AG10803 (cell line): ENCODE results near the gene LENG9.
A peak's percentile ranks its signal among the peaks of the same experiment; 100 is the strongest.
"Not testable (repeated sequence)": the region's sequence is repeated elsewhere in the genome, so short reads cannot be mapped to it uniquely, and the experiment has no call there.

Source experiments
- DNase-seq: peaks from one replicate; pipeline ENCODE4 v3.0.0; 2010; ENCODE audit warnings: low read depth
- H3K4me3 ChIP-seq: 2 replicates; pipeline ENCODE4 v1.5.1; 2011; ENCODE audit warnings: mild to moderate bottlenecking, low read length, control low read depth
- TF ChIP-seq, protein P1 (sequence below): conservative IDR thresholded peaks from 2 replicates; pipeline ENCODE4 v1.5.1; 2011; ENCODE audit warnings: mild to moderate bottlenecking, low read length, control low read depth, inconsistent platforms

Gene LENG9

DNA sequence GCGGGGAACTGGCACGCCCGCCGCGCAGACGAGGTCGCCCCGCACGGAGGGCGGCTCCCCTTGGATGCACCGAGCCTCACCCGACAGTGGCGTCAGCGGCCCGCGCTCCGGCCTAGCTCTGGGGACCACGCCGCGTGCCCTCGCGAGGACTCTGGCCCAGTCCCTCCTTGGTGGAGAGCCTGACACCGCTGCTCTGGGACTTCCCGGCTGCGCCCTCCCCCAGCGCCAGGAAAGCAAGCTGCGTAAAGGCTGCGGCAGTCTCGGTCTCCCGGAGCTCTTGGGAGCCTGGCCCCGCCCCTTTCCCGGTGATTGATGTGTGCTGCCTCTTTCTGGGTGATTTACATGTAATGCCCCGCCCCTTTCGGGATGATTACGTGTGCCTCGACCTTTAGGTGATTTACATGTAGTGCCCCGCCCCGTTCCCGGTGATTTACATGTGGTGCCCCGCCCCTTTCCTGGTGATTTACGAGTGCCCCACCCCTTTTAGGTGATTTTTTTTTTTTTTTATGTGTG is at the start of gene LENG9:
LENG9 (minus strand) TSS at position 248 of the 513 bp plus-strand sequence. CDS start 252 bp downstream, outside the sequence.
- TF ChIP-seq, protein P1, sequence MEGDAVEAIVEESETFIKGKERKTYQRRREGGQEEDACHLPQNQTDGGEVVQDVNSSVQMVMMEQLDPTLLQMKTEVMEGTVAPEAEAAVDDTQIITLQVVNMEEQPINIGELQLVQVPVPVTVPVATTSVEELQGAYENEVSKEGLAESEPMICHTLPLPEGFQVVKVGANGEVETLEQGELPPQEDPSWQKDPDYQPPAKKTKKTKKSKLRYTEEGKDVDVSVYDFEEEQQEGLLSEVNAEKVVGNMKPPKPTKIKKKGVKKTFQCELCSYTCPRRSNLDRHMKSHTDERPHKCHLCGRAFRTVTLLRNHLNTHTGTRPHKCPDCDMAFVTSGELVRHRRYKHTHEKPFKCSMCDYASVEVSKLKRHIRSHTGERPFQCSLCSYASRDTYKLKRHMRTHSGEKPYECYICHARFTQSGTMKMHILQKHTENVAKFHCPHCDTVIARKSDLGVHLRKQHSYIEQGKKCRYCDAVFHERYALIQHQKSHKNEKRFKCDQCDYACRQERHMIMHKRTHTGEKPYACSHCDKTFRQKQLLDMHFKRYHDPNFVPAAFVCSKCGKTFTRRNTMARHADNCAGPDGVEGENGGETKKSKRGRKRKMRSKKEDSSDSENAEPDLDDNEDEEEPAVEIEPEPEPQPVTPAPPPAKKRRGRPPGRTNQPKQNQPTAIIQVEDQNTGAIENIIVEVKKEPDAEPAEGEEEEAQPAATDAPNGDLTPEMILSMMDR, result no peak
- peak within 1 kb of the TSS; percentile 65 for H3K4me3 ChIP-seq
- DNase-seq, result peak; percentile 97

DNA sequence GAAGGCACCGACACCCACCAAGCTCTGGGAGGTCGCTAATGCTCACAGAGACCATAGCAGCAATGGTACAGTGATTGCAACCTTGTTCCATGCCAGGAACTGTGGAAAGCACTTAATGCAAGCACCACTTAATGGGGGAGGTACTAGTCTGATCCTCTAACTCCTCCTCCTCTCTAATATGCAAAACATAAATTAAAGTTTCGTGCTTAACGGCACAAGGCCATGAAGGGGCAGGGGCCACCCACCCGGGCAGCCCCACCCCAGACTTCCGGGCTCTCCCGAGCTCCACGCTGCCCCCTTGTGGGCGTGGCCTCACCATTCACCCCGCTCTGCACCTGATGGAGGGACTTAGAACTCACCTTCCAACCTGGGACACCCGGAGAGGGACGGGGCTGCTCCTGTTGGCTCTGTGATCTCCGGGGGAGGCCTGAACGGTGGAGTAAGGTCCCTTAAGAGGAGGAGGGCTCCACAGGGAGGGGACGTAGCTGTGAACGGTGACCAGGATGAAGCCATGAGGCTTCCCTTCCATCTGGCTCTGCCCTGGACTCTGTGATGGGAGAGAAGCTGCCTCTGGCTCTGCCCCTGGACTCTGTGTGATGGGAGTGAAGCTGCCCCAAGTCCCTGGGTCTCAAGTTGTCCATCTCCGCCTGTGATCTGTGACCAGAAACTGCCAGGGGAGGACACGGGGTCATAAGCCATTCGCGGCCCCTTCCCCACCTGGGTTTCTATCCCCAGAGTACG is 45.8 kb upstream of the LENG9 start:
- not testable (repeated sequence) for H3K4me3 ChIP-seq, DNase-seq

DNA sequence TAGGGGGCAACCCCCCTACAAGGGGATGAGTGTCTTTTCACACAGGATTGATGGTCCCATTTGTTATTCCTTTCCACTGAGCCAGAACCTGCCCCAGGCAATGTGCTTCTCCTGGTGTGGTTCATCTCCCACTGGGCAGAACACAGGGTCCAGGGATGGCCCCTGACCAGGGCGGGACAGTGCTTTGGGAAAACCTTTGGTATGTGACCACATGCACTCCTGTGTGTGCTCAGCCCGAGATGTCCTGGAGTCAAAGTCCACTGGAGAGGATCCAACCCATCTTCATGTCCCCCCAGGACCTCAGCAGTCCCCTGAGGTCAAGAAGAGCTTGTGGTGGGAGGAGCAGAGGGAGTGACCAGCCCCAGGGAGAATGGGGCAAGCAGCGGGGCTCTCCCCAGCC is 44.9 kb upstream of the LENG9 start:
- not testable (repeated sequence) for DNase-seq, H3K4me3 ChIP-seq

DNA sequence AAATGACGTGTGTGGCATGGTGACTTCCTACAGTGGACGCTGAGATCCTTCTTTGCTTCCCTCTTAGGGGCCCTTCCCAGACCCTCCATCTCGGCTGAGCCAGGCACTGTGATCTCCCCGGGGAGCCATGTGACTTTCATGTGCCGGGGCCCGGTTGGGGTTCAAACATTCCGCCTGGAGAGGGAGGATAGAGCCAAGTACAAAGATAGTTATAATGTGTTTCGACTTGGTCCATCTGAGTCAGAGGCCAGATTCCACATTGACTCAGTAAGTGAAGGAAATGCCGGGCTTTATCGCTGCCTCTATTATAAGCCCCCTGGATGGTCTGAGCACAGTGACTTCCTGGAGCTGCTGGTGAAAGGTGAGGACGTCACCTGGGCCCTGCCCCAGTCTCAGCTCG is 44.2 kb upstream of the LENG9 start:
- TF ChIP-seq, protein P1, result no peak
- no peak overlapping the region for H3K4me3 ChIP-seq
- DNase-seq, result no peak

DNA sequence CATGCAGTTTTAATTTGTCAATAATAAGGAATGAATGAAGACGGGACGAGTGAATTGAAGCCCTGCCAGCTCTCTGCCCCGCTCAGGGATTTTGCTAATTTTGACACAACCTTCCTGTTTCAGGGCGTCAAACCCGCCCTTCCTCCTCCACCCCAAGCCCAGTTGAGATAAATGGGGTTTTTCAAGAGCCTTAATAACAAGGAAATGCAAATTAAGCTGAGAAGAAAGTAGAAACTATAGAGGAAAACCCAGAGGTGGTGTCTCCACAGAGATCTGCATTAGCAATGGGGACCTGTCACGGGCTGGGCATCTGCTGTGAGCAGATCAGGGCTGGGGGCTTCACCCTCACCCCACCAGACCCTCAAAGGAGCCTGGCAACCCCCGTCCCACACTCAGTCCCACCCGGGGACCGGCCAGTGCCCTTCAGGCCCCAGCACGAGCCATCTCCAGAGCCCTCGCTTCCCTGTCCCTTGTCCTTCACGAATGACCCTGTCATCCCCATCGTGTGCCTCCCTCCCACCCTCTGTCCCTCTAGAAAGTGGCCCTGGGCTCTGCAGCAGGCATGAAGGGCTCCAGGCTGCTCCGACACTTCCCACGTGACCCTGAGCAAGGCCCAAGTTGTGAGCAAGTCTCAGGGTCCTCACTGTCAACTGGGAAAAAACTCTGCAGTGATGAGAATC is 43.6 kb upstream of the LENG9 start:
- not testable (repeated sequence) for DNase-seq, H3K4me3 ChIP-seq

DNA sequence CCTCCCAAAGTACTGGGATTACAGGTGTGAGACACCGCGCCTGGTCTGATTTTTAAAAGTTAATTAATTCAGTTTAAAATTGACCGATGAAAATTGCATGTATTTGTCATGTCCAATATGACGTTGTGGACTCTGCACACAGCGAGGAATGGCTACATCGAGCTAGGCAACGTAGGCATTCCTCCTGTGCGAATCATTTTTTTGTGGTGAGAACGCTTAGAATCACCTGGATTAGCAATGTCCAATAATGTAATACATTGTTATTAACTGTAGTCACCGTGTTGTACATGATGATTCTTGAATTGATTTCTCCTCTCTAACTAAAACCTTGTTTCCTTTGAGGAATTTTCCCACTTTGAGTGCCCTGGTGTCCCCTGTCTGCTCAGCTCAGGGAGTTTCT is 42.5 kb upstream of the LENG9 start:
- DNase-seq, result no peak
- TF ChIP-seq, protein P1, result no peak
- H3K4me3 ChIP-seq, result no peak overlapping the region

DNA sequence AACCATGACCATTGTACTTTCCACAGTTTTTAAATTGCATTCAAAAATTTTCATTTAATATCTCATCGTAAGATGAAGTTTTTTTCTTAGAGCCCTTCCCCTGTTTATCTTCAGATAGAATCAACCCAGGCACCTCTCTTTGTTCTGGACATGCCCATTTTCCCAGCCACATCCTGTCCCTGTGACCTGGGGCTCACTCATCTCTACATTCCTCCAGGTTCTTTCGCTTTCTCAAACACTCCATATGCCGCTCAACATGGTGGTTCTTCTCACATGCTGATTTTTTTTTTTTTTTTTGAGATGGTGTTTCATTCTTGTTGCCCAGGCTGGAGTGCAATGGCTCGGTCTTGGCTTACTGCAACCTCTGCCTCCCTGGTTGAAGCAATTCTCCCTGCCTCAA is 42.0 kb upstream of the LENG9 start:
- not testable (repeated sequence) for DNase-seq, H3K4me3 ChIP-seq

DNA sequence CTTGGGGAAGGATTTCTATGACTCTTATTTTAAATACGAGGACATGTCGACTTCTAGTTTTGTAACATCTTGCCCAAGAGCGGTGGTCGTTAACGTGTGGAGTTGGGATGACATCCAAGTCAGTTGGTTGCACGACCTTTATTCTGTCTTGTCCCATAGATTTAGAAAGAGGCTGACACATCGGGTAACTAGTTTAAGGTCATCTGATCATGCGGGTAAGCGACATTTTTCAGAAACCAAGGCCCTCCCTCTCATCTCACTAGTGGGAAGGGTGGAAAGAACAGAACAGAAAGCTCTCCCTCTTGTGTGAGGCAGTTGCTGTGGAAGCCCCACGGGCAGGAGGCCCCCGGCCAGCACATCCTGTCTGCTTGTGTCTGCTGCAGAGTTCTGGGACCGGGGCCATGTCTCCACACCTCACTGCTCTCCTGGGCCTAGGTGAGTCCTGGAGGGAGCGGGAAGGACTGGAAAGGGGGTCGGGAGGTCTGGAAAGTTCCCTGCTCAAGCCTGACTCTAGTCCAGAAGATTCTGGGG is 39.0 kb upstream of the LENG9 start, which contains the start of gene LAIR2:
LAIR2 (plus strand) TSS at position 314 of the 531 bp plus-strand sequence; CDS start at position 402, 88 bp downstream.
- TF ChIP-seq, protein P1, result no peak

DNA sequence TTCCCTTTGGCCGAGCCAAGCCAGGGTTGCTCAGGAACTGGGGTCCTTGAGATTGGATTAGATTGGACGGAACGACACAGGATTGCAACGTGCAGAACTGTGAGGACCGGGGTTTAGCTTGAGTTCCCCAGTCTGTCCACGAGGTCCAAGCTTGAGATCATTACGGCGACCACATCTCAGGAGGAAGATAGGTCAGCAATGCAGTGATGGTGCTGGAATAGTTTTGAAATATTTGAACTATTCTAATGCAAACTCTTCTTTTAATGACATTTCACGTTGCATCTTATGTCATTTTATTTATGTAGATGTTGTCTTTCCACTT is 34.8 kb upstream of the LENG9 start:
- not testable (repeated sequence) for H3K4me3 ChIP-seq, DNase-seq

More for the DNA sequence above, 39.0 kb upstream of the LENG9 start, which contains the start of gene LAIR2:
- H3K4me3 ChIP-seq, result no peak within 1 kb of the TSS
- no peak for DNase-seq

DNA sequence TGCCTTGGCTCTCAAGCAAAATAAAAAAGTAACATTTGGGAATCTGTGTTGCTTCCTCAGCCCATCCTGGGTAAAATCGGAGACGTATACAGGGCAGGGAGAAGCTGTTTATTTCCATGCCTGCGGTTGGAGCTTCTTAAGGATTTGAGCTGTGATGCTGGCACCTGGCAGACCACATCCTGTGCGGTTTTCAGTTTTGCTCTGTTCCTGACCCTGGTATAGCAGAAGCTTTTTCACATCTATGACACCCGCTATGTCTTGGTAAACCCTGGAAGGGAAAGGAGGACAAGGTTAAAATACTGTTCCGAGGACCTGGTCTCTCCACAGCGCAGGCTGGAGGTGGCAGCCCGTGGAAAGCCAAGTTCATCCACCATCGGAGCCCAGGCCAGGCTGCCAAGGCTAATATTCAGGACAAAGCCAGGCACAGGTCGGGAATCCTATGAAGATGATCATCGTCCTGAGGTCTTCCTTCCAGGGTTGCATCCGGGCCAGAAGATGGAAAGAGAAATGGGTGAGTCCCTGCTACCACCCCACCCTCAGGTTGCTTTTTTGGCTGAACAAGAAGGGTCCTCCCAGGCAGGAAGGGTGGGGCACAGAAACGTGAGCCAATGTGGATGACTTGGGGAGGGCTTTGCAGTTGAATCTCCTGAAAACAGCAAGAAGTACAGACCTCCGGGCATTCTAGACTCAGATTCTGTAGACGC is 34.3 kb upstream of the LENG9 start:
- H3K4me3 ChIP-seq, DNase-seq: not testable (repeated sequence)

DNA sequence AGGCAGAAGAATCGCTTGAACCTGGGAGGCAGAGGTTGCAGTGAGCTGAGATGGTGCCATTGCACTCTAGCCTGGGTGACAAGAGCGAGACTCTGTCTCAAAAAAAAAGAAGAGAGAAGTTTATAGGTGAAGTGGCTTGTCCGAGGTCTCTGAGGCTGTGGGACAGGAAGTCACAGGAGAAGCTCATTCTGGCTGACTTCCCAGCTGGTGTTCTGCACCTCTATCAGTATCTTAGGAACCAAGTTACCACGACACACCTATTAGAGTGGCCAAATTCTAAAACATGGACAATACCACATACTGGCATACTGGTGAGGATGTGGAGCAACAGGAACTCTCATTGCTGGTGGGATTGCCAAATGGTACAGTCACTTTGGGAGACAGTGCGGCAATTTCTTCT is 31.7 kb upstream of the LENG9 start:
- not testable (repeated sequence) for H3K4me3 ChIP-seq, DNase-seq
